Measurements from ENCODE around the gene TNIK.

Gene TNIK

DNA sequence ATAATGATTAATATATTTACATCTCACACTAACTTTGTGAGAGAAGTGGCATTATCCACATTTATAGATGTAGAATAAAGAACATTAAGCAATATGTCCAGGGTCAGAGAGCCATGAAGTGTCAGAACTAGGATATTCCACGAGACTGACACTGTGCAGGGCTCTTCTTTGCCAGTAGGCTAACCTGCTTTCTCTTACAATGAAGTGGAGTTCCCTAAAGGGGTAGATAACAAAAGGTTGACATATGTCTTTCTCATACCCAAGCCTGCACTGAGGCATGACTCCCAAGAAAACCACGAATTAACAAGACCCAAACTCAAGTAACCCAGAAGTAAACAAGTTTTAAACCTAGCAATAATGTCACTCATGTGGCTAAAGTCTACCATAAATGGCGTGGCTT lies 242.1 kb downstream of the TNIK start:
- no peak for DNase-seq

DNA sequence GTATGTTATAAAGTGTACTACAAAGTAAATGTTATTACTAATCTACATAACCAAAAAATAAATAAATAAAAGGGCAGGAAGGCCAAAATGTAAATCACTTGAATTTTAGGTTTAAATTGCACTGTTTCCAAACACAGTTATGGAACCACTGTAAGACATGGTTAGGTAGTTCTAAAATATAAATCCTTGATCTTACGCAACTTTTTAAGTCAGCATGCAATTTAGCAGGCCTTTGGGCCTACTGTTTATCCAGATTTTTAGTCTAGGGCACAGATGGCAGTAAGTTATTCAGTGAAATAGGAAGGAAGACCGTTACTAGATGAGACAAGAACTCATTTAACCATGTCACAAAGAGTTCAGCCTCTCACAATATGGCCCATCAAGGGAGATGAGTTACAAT lies 246.3 kb downstream of the TNIK start:
- DNase-seq: no peak

DNA sequence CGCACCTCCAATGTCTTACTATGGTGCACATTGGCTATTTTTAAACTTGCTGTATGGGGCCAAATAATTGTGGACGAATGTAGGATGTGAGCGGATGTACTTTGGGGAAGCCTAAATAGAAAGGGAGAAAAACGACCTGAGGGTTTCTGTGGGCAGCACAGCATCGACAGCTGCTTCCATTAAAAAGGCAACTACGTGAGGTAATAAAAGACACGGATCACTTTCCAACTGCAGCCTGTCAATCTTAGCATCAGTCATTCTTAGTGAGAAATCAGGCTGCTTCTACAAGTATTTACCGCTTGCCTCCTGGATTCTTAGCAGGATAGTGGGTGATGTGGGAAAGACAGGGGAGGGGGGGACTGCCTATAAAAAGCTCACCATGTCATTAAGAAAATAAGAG lies 247.0 kb downstream of the TNIK start:
- no peak for DNase-seq

DNA sequence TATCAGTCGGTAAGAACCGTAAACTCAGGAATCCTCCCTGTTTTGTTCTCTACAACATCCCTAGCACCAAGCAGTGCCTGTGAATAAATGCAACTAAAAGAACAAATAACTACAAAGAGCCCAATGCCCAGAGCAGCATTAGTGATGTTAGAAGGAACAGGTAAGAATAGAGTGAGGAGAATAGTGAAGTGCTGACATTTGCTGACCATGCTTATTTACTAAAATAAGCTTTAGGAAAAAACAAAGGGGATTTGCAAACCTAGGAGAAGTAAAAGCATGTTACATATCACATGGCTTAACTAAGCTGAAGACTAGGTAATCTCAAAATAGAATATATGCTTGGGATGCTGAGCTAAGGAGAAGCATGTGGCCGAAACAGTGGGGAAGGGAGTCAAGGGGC lies 247.6 kb downstream of the TNIK start:
- no peak for DNase-seq

DNA sequence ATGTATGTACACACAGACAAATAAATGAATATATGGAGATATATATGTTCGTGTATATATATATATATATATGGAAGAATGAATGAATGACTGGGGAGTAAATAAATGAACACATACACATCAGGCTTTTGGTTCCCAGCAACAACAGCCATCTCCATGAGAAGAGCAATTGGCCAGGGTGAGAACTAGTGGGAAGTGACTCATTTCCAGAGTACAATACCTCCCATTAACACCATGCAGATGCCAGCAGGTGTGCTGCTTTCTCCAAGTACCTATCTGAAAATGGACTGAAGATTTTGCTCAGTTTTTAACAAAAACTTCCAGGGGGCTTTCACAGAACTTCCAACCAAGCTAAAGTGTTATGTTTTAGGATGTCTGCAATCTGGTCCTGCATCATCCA lies 253.9 kb downstream of the TNIK start:
- no peak for DNase-seq

DNA sequence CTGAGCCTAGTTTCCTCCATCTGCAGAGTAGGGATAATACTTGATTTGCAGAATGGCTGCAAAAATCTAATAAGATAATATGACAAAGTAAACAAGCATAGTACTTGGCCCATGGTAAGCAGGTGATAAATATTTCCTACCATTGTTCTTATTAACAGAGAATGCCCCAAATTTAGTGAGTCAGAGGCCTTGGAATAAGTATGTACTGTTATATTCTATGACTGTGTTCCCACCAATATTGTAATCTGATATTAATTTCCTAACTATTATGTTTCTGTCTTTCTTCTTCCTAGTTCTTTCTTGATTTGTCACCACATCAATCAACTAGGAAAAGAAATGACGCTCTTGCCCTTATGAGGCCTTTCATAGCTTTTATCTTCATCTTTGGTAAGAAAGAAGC lies 255.3 kb downstream of the TNIK start:
- DNase-seq: no peak

DNA sequence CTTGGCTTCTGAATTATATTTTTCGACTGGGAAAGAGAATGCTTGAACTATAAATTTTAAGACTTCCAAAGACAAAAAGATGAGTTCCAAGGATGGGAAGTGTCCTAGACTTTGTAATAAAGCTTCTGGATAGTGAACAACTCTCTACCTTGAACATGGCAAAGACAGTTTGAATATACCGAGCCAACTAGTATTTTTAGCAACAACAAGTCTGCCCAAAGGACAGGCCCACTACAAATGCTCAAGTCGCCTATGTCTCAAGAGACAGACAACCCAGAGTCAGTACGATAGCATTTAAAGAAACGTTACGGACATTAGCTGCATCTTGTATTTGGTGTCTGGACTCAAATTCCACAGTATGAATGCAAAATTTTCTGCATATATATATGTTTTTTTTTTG lies 258.4 kb downstream of the TNIK start:
- no peak for DNase-seq

DNA sequence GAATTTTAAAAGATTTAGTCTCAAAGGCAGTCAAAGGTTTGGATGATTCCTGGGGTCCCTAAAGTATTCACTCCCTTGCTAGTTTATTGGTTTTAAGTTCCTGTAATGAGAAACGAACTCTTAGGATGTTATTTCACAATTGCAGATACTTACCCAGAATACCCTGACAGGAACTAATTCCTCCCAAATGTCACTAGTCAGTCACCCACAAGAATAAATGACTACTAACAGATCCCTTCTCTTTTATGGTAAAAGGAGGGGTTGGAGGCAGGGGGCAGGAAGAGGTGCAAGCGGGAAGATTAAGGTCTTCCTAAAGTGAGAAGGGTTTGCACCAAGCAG lies 259.5 kb downstream of the TNIK start:
- no peak for DNase-seq

DNA sequence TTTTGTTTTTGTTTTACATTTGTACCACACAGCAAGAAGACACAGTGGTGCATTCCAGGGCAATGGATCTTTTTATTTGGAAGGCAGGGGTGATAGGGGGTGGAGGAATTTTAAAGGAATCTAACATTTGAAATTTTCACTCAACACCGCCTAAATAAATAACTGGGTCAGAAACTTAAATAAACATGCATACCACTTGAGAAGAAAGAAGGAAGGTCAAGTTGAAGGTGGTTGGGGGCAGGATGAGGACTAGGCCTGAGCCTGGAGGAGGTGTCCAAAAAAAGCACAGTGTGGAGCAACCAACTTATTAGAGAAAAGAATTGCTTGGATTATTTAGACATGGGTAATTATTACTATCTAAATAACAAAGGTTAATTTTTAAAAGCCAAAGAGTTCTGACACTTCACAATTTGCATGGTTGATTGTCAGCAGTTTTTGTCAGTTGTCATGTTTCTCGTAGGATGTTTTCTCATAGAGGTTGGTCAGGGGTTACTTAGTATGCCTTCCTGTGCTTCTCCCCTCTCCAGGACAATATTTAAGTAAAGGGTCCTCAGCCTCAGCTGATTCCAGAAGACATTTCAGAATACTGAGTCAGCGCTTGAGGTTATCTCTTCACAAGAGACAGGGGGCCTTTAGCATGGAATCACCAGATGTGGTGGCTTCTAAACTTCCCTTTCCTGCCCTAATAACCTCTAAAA lies 260.0 kb downstream of the TNIK start:
- DNase-seq: no peak

DNA sequence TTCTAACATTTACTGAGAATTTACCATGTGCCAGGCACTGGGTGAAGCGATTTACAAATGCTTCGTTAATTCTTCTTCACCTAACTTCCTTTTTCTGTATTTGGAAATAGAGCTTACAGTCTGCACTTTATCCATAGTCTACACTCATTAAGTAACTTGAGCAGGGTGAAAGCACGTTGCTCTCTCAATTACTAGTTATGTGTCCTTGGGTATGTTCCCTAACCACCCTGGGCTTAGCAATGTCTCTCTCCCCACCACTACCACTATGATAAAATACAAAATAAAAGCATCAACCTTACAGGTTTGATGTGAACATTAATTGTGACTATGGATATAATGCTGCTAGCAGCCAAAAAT lies 260.8 kb downstream of the TNIK start:
- no peak for DNase-seq

DNA sequence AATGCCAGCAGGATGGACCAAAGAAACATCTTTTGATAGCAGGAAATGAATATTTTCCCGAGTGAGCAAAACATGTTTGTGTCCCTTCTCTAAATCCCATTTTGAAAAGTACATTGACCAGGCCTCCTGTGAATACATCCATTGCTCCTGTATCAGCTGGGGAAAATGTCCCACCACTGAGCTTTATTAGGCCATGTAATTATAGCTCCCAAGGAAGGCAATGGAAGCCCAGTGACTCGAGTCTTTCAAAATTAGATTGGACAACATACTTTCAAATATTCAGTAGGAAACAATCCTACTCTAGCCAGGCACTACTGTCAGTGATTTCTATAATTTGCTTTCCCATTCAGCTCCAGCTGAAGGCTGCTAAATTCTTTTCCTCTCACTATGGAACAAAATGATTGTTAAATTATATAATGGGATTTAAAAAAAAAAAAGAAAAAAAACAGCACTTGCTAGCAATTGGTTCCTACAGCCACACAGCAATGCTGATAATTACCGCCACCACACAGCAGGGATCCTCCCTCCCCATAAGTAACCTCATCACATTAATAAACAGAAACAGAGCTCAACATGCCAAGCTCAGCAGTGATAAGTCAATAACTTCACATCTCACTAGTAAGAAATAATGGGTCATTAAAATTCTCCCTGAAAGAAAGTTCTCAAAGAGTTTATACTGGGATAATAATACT lies 261.3 kb downstream of the TNIK start:
- DNase-seq: no peak

DNA sequence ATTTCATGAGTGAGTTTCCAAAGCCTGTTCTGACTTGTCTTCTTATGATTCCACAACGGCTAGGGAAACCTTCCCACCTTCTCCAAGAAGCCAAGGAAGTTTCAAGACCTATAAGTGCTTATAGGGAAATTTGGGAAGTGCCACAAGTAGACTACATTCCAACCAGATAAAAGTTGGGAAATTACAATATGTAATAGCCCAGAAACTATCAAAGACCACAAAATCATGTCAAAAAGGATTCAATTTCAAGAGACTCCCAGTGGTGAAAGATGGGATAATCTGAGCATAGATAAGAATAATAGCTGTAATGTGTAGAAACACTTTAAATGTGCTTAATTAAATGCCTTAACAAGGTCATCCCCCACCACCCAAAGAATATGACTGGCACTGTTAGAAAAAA lies 264.5 kb downstream of the TNIK start:
- DNase-seq: no peak

DNA sequence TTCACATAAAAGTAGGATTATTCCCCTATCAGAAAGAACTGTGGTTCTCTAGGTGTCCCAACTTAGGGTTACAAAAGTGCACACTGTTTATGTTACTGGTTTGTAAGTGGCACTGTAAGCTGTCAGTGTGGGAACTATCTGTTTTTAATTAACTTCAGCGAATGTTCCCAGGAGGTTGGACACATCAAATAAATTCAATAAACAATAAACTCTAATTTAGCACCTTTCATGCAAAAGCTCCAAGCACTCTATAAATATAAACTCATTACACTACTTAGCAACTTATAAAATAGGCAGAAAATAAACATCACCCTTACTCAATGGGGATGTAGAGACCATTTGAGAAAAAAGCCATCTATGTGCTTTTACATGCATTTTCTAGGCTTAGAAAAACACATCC lies 265.2 kb downstream of the TNIK start:
- no peak for DNase-seq

DNA sequence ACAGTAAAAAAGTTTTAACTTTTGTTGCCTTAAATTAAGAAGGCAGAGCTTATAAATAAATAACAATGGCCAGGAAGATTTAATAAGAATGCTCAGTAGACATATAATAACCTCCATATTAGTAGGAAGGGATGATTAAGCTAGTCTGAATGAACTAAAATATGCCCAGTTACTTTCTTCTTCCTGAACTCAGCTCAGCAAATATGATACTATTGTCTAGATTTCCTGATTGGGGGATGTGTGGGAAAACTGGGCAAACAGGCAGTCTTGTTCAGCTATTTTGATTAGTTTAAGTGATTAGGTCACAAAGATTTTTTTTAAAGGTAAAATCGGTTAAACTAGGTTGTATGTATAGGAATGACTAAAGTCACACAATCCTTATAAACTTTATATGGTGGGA lies 266.5 kb downstream of the TNIK start:
- no peak for DNase-seq

DNA sequence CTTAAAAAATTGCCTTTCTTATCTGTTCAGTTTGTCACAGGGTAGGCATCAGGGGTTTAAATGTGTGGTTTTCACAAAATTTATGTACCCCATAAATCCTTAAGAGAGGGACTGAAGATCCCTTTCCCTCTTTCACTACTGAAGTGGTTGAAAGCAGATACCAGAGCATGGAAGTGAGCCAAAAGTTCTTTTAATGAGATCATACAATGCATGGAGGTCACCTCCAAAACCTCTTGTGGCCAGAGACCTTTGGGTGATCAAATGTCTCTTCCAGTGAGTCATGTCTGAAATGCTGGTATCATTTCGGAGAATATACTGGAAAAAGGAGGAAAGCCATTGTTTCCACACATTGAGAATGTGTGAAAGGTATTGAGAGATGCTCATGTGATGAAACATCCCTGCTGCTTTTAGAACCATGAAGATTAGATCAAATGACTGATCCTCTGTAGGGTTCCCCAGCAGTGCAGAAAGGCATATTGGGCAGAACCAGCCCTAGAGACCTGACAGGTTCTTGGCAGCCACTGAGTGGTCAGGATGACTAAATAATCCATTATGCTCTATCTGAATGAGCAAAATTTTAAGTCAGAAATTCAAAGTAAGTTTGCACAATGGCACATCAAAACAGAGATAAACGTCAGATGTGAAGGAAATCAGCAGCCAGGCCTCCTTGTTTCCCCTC lies 267.9 kb downstream of the TNIK start:
- DNase-seq: no peak

DNA sequence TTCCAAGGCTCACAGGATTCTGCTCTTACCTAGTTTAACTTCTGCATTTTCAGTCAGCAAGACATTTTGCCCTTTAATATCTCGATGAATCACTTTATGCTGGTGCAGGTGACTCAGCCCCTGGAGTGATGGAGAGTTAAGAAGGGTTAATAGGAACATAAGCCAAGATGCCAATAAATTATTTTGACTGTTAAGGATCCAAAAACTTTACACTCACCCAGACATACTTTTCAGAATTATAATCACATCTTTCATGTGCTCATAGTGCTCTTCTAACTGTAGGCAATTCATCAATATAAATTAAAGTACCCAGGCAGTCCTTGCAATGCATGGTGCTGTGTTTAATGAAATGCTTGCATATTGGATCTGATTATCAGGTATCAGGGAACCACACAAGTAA lies 269.5 kb downstream of the TNIK start:
- DNase-seq: no peak

DNA sequence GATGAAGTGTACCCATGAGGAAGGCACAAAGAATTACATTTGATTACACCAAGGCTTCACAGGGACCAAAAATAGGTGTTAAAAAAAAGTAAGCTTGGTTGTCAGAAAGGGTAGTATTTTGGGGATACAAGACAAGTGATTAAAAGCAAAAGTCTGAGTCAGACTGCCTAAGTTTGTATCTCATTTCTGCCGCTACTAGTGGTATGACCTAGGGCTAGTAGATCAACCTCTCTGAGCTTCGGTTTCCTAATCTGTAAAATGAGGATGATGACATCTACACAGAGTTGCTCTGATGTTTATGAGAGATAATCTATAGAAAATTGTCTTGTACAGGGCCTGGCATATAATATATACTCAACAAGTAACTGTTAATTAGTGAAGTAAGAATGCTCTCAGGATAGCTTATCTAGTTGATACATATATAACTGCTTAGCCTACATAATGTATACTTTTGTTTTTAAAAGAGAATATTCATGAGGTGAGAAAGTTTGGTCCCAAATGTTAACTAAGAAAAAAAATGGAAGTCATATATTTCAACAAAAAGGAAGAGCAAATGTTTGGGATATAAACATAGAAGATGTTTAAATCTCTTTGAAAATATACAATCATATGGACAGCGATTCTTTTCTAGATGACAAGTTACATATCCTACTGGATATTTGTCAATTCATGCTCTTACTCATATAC lies 270.7 kb downstream of the TNIK start:
- no peak for DNase-seq

DNA sequence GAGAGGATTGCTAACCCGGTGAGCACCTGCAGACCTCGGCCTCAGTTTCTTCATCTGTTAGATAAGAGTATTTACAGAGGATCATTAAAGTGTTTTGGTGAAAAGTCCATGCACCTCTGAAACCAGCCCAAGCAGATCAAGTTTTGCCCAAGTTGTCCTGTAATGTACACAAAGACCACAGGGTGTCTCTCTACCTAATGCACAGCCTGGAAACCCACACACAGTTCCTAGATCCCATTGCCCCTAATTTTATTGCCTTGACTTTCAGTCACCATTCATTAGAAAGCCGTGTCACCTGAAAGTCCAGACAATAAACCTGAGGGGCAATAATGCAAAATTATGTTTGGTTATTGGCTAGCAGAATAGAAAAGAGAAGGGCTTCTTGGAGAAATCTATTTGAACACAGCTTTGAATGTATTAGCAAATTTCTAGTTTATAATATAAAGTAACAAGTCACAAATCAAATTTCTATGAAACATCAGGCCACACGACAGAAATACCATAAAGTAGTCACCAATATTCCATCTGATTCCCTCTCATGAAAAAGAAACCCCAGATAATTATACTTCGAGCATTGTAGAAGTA lies 272.4 kb downstream of the TNIK start:
- DNase-seq: no peak

DNA sequence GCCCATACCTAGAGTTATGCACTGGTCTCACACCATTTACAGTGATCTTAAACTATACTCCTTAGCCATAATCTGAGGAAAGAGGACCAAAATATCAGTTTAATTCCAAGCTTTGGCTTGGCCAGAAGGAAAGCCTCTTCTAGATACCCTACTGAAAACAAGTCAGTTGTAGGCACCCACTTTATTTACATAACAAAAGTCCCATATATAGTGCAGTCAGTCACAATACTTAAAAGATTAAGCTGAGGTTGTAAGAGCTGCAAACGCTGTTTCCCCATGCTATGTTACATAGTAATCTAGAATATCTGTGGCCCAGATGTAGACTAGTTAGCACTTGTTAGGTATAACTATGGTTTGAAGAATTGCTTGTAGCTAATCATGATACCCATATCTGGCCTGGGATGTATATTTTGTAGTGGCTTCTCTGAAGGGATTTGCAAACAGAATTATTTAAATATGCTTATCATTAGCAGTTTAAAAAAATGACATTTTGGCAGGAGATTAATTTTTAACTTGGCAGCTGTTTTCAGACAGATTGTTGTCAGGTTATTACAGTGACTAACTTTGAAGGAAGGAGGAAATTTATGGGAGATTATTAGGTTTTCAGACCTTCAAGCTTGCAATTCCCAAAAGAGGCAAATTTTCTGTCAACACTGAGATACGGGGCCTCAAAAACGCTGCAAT lies 273.2 kb downstream of the TNIK start:
- no peak for DNase-seq

DNA sequence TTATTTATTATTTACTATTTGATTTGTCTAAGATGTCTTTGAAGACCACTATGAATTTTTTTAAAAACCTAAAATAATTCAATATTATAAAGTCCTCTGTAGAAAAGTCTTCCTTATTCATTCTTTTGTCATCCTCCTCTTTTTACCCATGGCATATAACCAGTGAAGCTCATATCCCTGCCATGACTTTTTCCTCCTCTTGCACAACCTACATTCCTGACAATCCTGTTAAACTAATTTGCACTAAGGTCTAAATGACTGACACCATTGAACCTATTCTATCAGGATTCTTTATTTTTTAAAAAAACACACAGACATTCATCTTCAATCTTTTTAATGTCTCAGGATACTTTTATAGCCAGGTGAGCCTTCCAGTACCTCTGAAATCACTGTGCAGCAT lies 273.8 kb downstream of the TNIK start:
- no peak for DNase-seq

DNA sequence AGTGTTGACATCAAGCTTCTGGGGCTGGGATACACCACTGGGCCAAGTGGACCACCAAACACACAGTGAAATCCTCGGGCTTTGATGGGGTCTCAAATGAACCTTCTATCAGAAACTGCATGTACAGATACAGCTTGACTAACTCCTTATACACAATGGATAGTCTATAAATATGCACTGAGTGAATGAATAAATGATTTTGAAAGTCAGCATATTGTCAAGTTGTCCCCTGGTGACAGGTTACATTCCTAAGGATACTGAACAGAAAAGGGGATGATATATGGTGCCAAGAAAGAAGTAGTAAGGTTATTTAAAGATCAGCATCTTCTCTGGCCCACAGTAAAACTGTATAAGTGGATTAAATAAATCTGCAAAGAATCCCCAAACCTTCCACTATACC lies 274.2 kb downstream of the TNIK start:
- DNase-seq: no peak

DNA sequence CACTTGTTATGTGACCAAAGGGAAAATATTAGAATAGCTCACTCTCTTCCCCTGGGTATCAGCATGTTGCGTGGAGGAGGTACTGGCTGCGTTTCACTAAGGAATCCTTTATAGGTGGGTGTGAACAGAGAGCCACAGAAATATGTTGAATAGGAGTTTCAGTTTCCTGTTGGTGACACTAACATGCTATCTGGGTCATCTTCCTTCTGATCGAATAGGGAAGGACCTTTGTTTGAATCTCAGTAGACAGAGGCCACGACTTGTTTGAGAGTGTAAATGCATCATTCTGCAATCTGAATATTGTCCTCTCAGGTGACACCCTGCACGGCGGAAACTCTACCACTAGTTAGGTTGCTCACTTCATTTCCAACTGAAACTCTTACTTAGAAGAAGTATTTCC lies 275.8 kb downstream of the TNIK start:
- DNase-seq: no peak

DNA sequence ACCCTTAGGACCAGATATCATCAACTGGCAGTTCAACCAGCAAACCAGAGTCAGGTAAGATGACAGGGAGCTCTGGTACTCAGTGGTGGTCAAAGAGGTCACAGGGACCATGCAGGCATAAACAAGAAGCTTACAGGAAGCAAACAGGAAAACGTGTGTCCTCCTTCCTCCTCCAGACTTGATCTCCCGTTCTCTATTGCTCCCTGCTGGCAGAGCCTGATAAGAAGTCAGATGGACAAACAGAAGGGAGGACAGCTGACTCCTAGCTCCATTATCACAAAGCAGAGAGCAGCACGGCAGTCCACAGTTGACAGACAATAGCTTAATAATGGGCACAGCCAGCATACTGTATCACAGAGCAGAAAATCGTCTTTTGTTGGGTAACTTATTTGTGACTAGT lies 277.2 kb downstream of the TNIK start:
- DNase-seq: no peak

All from cerebellar nuclear complex (tissue), 1 donor.